GM12872 (cell line): ENCODE results near the gene WDR19.

Experiments used
- CTCF ChIP-seq: IDR thresholded peaks from 3 replicates; pipeline ENCODE4 v1.5.1; 2011; ENCODE audit warnings: low read depth, mild to moderate bottlenecking, low read length, moderate library complexity; ENCODE audit not compliant: insufficient read depth

WDR19 gene

GRCh38 chr4:39166669-39167068, 15.7 kb upstream of the WDR19 start:
- TF ChIP-seq CTCF, result no peak

- no peak for TF ChIP-seq CTCF
Observed at GRCh38 chr4:39169426-39169825, 12.9 kb upstream of the WDR19 start.

GRCh38 chr4:39170301-39170700, 12.0 kb upstream of the WDR19 start:
- no peak for TF ChIP-seq CTCF

- TF ChIP-seq CTCF, result no peak
Observed at GRCh38 chr4:39178706-39179105, 3.6 kb upstream of the WDR19 start.

GRCh38 chr4:39179681-39180080, 2.6 kb upstream of the WDR19 start:
- no peak for TF ChIP-seq CTCF

- TF ChIP-seq CTCF, result no peak
Observed at GRCh38 chr4:39181520-39181904, 817 bp upstream of the WDR19 start.

GRCh38 chr4:39201963-39202362, 19.6 kb downstream of the WDR19 start:
- no peak for TF ChIP-seq CTCF

- no peak for TF ChIP-seq CTCF
Observed at GRCh38 chr4:39204543-39204942, 22.2 kb downstream of the WDR19 start.
